PC-9 (cell line): Measurements from ENCODE around the gene PPP1R13L.

Source experiments
- EZH2 ChIP-seq: fragments of 200-600 bp; sonication (generic); IDR thresholded peaks from 2 replicates; pipeline ENCODE4 v1.8.0; 2017; ENCODE audit warnings: antibody characterized with exemption, low read depth
- TF ChIP-seq, protein P1 (sequence below): fragments of 200-600 bp; sonication (generic); conservative IDR thresholded peaks from 2 replicates; pipeline ENCODE4 v1.6.1; 2017; ENCODE audit warnings: mixed run types, antibody characterized with exemption, mild to moderate bottlenecking, moderate library complexity

DNA sequence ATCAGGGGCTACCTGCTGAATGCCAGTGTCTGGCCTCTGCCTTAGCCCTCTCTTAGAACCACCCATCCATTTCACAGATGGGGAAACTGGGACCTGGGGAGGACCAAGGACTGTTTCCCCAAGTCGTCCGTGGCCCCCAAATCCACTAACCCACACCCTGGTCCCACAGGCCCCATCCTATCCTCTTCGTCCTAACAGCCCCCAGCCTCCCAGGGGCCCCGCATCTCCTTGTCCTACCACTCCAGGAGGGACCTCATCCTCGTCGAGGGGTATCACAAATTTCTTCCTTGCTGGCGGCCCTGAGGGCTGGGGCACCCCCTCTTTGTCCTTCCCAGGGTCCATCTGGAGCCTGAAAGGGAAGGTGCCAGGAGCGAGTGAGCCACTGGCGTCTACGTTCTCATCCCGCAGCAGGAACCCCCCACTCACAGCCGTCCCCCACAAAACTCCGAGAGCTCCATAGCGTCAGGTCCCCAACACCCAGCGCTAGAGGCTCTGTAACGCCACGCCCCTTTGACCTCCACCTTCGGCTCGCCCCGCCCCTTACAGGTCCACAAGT, 18.2 kb upstream of the PPP1R13L start:
- TF ChIP-seq, protein P1, sequence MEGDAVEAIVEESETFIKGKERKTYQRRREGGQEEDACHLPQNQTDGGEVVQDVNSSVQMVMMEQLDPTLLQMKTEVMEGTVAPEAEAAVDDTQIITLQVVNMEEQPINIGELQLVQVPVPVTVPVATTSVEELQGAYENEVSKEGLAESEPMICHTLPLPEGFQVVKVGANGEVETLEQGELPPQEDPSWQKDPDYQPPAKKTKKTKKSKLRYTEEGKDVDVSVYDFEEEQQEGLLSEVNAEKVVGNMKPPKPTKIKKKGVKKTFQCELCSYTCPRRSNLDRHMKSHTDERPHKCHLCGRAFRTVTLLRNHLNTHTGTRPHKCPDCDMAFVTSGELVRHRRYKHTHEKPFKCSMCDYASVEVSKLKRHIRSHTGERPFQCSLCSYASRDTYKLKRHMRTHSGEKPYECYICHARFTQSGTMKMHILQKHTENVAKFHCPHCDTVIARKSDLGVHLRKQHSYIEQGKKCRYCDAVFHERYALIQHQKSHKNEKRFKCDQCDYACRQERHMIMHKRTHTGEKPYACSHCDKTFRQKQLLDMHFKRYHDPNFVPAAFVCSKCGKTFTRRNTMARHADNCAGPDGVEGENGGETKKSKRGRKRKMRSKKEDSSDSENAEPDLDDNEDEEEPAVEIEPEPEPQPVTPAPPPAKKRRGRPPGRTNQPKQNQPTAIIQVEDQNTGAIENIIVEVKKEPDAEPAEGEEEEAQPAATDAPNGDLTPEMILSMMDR, result no peak
- no peak for TF ChIP-seq EZH2
